Measurements from ENCODE around the gene ID2. TPM values are rescaled to one million over a fixed set of nuclear protein-coding genes. Genes with fewer than 3 reads are reported as not detected.

Gene ID2
- total and polyA plus RNA-seq, 2 of the 13 experiments (the other 11 are each of a cell fraction or from before 2014, with no cell fraction given): 214 to 719 TPM

DNA sequence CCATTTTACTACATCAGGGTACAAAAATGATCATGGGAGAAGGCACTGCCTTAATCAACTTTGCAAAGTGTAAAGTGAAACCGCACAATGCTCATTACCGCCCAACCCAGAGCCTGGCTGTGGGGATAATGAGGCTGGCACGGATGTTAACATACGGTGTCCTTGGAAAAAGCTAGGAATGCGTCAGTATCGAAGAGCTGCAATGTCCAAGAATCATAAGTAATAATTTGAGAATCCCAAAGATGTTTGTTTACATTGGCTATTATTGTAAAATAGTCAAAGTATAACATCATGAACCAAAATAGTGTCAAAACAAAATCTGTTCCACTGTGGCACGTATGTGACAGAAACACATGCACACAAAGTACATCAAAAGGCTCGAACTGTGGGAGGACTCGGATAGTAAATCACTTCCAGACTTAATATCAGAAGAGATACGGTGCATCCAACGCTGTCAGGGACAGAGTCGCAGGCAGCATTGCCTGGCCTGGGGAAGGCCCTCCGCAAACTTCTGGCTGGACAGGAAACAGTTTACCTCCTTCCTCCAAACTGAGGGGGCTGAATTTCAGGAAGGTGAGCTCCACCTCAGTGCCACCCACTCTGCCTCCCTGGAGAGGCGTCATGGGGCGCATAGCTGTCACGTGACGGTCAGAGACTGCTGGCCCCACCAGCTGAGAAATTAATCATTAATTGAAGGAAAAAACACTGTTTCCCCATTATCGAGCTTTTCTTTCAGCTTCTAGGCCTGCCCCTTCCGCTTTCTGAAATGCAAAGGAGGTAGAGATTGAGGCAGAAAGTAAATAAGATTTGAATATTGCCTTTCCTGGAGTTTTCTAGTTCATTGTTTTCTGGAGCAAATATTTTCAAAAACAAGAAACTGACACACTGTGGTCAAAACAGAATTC is 1.8 kb upstream of the ID2 start (continued):
- TF ChIP-seq, protein P1, sequence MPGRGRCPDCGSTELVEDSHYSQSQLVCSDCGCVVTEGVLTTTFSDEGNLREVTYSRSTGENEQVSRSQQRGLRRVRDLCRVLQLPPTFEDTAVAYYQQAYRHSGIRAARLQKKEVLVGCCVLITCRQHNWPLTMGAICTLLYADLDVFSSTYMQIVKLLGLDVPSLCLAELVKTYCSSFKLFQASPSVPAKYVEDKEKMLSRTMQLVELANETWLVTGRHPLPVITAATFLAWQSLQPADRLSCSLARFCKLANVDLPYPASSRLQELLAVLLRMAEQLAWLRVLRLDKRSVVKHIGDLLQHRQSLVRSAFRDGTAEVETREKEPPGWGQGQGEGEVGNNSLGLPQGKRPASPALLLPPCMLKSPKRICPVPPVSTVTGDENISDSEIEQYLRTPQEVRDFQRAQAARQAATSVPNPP (CRISPR knock-in tag; IDR thresholded peaks at IDR 0.05): no peak
- TF ChIP-seq CBX2 (IDR thresholded peaks at IDR 0.05; ENCODE audit: low read depth, low read length): no peak
- TF ChIP-seq CBX2 (CRISPR knock-in tag; IDR thresholded peaks at IDR 0.05; ENCODE audit: low read depth): 0 out of 2 replicates have a peak, but pooled peaks have one; percentile 27
- peak; percentile 56 for TF ChIP-seq SNAPC2 (CRISPR knock-in tag; IDR thresholded peaks at IDR 0.05)
- TF ChIP-seq IRF2 (CRISPR knock-in tag; IDR thresholded peaks at IDR 0.05): peak; percentile 86
- peak; percentile 69; the same call in 1 of the 2 replicates for TF ChIP-seq GFI1 (CRISPR knock-in tag; IDR thresholded peaks at IDR 0.05; ENCODE audit: borderline replicate concordance)
- TF ChIP-seq ZBTB20 (CRISPR knock-in tag; IDR thresholded peaks at IDR 0.05; ENCODE audit: borderline replicate concordance, low read depth): peak; percentile 74; the same call in 1 of the 2 replicates
- TF ChIP-seq AGO2 (optimal IDR thresholded peaks at IDR 0.05; ENCODE audit: low read depth, low read length): no peak
- TF ChIP-seq, protein P2, sequence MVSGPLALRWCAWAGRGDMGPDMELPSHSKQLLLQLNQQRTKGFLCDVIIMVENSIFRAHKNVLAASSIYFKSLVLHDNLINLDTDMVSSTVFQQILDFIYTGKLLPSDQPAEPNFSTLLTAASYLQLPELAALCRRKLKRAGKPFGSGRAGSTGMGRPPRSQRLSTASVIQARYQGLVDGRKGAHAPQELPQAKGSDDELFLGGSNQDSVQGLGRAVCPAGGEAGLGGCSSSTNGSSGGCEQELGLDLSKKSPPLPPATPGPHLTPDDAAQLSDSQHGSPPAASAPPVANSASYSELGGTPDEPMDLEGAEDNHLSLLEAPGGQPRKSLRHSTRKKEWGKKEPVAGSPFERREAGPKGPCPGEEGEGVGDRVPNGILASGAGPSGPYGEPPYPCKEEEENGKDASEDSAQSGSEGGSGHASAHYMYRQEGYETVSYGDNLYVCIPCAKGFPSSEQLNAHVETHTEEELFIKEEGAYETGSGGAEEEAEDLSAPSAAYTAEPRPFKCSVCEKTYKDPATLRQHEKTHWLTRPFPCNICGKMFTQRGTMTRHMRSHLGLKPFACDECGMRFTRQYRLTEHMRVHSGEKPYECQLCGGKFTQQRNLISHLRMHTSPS (CRISPR knock-in tag; IDR thresholded peaks at IDR 0.05; ENCODE audit: low read depth): peak; percentile 86
- TF ChIP-seq ZNF747 (CRISPR knock-in tag; IDR thresholded peaks at IDR 0.05; ENCODE audit: borderline replicate concordance): no peak
- peak; percentile 63 for TF ChIP-seq RXRA (CRISPR knock-in tag; IDR thresholded peaks at IDR 0.05)
- TF ChIP-seq TAF1 (CRISPR knock-in tag; IDR thresholded peaks at IDR 0.05): peak; percentile 97
- TF ChIP-seq ZFP36 (IDR thresholded peaks at IDR 0.05; ENCODE audit: borderline replicate concordance, low read depth, low read length, partially characterized antibody): no peak
- TF ChIP-seq MLLT10 (CRISPR knock-in tag; IDR thresholded peaks at IDR 0.05): no peak
- TF ChIP-seq ZEB1 (IDR thresholded peaks at IDR 0.05; ENCODE audit: insufficient replicate concordance, low read depth): peak; percentile 75
- TF ChIP-seq, protein P3, sequence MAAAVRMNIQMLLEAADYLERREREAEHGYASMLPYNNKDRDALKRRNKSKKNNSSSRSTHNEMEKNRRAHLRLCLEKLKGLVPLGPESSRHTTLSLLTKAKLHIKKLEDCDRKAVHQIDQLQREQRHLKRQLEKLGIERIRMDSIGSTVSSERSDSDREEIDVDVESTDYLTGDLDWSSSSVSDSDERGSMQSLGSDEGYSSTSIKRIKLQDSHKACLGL (CRISPR knock-in tag; IDR thresholded peaks at IDR 0.05): no peak
- TF ChIP-seq ZNF563 (CRISPR knock-in tag; IDR thresholded peaks at IDR 0.05): peak; percentile 59; the same call in 1 of the 2 replicates
- TF ChIP-seq, protein P4, sequence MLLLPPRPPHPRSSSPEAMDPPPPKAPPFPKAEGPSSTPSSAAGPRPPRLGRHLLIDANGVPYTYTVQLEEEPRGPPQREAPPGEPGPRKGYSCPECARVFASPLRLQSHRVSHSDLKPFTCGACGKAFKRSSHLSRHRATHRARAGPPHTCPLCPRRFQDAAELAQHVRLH (CRISPR knock-in tag; IDR thresholded peaks at IDR 0.05; ENCODE audit: borderline replicate concordance, low read depth): peak; percentile 72; the same call in 1 of the 2 replicates
- TF ChIP-seq, protein P5, sequence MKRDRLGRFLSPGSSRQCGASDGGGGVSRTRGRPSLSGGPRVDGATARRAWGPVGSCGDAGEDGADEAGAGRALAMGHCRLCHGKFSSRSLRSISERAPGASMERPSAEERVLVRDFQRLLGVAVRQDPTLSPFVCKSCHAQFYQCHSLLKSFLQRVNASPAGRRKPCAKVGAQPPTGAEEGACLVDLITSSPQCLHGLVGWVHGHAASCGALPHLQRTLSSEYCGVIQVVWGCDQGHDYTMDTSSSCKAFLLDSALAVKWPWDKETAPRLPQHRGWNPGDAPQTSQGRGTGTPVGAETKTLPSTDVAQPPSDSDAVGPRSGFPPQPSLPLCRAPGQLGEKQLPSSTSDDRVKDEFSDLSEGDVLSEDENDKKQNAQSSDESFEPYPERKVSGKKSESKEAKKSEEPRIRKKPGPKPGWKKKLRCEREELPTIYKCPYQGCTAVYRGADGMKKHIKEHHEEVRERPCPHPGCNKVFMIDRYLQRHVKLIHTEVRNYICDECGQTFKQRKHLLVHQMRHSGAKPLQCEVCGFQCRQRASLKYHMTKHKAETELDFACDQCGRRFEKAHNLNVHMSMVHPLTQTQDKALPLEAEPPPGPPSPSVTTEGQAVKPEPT (CRISPR knock-in tag; IDR thresholded peaks at IDR 0.05; ENCODE audit: low read depth): peak; percentile 62; the same call in 1 of the 2 replicates
- TF ChIP-seq CBX5 (CRISPR knock-in tag; IDR thresholded peaks at IDR 0.05; ENCODE audit: borderline replicate concordance): 0 out of 2 replicates have a peak, but pooled peaks have one; percentile 75
- TF ChIP-seq SP4 (CRISPR knock-in tag; IDR thresholded peaks at IDR 0.05): peak; percentile 74
- TF ChIP-seq ZNF44 (CRISPR knock-in tag; IDR thresholded peaks at IDR 0.05): peak; percentile 93; the same call in 1 of the 2 replicates
- peak; percentile 41; the same call in 1 of the 2 replicates for TF ChIP-seq ZNF768 (CRISPR knock-in tag; IDR thresholded peaks at IDR 0.05)
- no peak for TF ChIP-seq NONO (IDR thresholded peaks at IDR 0.05)
- TF ChIP-seq NONO (CRISPR knock-in tag; conservative IDR thresholded peaks at IDR 0.05): peak; percentile 85

All from HepG2 (cell line).